HG03175 (cell line): ENCODE measurements around the gene CTNNBL1.

ENCODE experiments used
- ATAC-seq: cut with Tn5 transposase; IDR thresholded peaks from one replicate; pipeline ENCODE4 v1.9.1; 2021; ENCODE audit warnings: mild to moderate bottlenecking, moderate library complexity; ENCODE audit not compliant: unreplicated experiment

Gene CTNNBL1

DNA sequence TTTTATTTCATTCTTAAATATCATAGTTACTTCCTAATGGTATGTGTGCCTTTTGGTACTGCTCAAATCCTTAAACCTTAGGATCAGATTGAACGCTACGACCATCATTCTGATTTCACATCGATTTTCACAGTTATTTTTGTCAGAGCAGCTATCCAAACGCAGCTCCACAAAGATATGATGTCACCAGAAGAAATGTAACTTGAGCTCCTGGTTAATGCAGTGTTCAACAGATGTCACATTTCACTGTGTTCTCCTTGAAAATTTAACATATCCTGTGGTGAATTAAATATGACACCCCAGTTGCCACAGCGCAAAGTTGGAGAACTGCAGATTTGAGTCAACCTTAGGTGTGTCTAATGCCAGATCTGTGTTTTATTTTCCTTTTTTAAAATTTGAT is 81.4 kb downstream of the CTNNBL1 start:
- ATAC-seq = no peak

DNA sequence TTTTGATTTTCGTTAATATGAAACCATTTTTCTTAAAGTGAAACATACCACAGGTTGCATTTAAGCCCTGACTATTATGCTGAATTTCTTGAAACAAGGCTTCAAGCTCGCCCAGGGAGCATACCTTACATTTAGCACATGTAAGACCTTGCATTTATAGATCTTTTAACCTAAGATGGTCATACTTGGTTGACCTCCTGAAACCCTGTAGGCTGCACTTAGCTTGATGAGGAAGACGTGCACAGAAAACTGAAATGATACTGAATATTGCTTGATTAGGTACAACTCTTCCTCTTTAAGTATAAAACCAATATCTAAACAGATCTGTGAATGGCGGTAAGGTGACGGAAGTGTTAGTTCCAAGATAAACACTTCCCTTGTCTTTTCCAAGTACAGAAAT is 82.2 kb downstream of the CTNNBL1 start:
- no peak for ATAC-seq

GRCh38 chr20:37776526-37776925 is 82.7 kb downstream of the CTNNBL1 start:
- no peak for ATAC-seq

- ATAC-seq = no peak
Observed at GRCh38 chr20:37777012-37777950, 83.5 kb downstream of the CTNNBL1 start.

DNA sequence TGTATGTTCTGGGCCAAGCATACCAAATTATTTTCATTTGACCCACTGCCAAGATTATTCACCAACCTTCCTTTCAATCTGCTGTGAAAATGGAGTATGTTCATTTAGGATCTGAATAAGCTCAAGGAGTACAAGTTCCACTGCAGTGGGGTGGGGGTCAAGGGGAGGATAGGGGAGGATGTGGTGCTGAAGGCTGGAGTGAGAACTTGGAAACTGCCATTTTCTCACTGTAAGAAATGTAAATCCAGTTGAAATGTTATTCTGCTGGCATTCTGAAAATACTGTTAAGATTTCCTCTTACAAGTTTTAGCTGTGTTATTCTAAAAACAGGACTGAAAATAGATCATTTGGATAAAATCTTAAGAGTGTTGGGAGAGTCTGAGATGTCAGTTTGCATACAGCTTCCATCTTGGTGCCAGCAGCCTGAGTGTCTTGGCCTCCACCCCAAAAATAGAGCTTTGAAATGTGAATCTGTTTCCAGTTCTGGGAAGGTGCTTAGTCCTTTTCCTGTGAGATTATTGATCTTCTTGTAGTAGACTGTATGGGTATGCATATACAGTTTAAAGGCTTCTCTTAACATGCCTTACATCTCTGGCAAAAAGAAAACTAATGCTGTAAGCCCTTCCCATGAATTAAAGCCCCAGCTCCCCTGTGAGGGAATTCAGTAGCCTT is 84.3 kb downstream of the CTNNBL1 start:
- ATAC-seq = no peak

DNA sequence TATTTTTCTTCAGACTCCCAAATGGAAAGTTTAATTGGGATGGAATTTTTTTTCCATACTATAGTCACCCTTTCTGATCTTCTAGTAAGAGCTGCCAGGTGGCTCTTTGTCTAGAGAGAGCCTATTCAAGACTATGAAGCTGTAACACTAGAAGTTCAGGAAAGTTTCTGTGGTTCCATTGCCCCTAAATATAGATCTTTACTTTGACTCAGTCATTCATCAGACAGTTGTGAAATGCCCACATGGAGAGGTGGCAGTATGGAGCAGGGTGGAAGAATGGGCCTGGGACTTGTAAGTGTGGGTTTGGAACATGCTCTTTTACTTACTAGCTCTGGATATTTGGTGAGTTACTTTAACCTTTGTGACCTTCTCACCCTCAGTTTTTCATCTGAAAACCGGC is 87.8 kb downstream of the CTNNBL1 start:
- ATAC-seq = no peak

DNA sequence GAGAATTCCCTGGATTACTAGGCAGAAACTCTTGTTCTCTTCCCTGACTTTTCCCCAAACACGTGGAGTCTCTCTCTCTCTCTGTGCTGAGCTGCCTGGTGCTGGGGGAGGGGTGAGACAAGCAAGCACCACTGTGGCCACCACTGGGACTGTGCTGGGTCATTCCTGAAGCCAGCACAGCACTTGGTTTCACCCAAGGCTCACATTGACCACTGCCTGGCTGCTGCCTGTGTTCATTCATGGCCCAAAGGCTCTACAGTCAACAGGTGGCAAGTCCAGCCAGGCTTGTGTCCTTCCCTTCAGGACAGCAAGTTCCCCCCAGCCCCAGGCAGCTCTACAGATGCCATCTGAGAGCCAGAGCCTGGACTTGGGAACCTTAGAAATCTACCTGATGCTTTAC is 92.2 kb downstream of the CTNNBL1 start:
- no peak for ATAC-seq

- ATAC-seq = no peak
Observed at GRCh38 chr20:37789408-37789807, 95.6 kb downstream of the CTNNBL1 start.

GRCh38 chr20:37790900-37791299 is 97.1 kb downstream of the CTNNBL1 start:
- ATAC-seq = no peak

DNA sequence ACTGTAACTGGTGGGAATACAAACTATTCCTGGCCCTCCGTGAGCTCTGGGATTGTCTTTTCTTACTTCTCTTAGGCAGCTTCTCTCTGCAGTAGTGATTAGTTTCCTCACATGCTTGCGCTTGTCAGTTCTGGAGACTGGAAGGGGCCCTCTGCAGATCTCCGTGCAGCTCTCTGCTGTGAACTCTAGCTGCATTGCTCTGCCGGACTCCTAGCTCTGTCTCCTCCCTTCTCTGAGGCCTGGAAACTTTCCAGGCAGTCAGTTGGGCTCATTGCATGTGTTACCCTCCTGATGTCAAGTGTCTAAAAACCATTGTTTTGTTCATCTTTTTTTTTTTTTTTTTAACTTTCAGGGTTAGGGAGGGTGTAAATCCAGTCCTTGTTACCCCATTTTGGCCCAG is 102.3 kb downstream of the CTNNBL1 start:
- no peak for ATAC-seq

- no peak for ATAC-seq
Observed at GRCh38 chr20:37796733-37797132, 102.9 kb downstream of the CTNNBL1 start.

GRCh38 chr20:37797669-37798175 is 103.9 kb downstream of the CTNNBL1 start:
- no peak for ATAC-seq

GRCh38 chr20:37798312-37798711 is 104.5 kb downstream of the CTNNBL1 start:
- no peak for ATAC-seq

DNA sequence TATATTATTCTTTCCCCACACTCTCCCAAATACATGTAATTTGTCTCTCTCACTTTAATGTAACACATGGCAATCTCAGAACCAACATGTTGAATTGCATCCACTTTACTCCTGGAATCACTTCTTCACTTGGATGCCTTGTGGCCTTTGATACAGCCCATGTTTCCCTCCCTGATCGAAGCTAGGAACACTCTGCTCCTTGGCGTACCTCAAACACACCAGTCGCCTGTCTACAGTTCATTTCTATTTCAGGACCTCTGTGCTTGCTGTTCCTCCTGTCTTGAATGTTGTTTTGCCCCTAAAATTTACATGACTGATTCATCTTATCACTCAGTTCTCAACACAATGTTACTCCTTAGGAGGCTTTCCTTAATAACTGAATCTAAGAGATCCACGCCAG is 106.8 kb downstream of the CTNNBL1 start:
- no peak for ATAC-seq

DNA sequence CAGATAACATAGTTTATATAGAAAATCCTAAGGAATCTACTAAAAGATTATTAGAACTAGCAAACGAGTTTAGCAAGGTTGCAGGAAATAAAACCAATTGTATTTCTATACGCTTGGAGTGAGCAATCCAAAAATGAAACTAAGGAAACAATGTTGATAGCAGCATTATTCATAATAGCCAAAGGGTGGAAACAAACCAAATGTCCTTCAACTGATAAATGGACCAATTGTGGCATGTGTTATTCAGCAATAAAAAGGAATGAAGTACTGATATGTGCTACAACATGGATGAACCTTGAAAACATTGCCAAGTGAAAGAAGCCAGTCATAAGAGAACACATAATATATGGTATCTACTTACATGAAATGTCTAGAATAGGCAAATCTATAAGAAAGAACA is 108.1 kb downstream of the CTNNBL1 start:
- ATAC-seq = no peak

- no peak for ATAC-seq
Observed at GRCh38 chr20:37803438-37804307, 109.8 kb downstream of the CTNNBL1 start.

DNA sequence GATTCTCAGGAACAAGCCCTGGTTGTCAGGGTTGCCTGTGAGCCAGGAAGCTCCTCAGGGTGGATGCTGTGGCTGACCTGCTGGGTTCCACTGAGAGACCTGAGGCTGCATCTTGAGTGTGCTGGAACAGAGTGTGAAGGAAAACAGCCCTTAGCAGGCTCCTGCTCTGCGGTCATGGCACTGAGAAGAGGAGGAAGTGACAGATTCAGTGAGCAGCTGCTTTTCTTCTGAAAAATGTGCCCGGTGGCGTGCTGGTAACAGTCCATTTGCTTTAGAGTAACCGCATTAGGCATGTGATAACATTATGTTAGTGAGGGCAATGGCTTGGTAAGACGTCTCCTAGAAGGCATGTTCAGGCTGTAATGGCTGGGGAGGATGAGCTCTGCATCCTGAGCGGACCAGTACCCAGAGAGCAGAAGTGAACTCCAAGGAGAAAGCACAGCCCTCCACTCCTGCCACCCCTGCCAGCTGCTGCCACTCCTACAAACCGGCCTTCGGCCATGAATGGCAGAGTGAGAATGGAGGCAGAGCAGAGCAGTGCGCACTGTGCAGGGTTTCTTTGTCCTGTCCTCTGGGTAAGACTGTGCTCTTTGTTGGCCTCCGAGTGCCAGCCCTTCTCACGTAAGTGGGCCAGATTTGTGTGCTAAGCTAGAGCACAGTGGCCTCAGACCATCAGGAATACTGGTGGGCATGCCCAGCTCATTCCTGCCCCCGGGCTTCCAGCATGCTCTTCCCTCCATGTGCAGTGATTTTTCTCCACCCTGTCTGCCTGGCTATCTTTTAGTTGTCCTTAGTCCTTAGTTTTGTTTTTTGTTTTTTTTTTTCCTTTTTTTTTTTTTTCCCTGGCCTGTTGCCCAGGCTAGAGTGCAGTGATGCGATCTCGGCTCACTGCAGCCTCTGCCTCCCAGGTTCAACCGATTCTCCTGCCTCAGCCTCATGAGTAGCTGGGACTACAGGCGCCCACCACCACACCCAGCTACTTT is 111.0 kb downstream of the CTNNBL1 start:
- peak; percentile 79 for ATAC-seq

GRCh38 chr20:37807471-37808232 is 113.8 kb downstream of the CTNNBL1 start:
- no peak for ATAC-seq
